Mesenteric fat pad (tissue), 1 donor: ENCODE results near the gene TRIM29. TPM values are rescaled to one million over a fixed set of nuclear protein-coding genes. Genes with fewer than 3 reads are reported as not detected.

Source experiments
- DNase-seq: peaks from one replicate; pipeline ENCODE4 v3.0.0-alpha.2; 2020; ENCODE audit warnings: low spot score
- total RNA-seq: library from RNA; stranded (reverse); fragmentation: NEBNext Ultra II Directional; extraction: Animal tissue kit (Norgen Biotek cat#: 25700); gene quantifications from one replicate; pipeline ENCODE4 v1.2.1, GENCODE V29; 2021
- donor health status: DM: yes; HTN: yes; CAD: no.

Gene TRIM29
- total RNA-seq, 1 donor from 2014 or later, result 1.3 TPM

DNA sequence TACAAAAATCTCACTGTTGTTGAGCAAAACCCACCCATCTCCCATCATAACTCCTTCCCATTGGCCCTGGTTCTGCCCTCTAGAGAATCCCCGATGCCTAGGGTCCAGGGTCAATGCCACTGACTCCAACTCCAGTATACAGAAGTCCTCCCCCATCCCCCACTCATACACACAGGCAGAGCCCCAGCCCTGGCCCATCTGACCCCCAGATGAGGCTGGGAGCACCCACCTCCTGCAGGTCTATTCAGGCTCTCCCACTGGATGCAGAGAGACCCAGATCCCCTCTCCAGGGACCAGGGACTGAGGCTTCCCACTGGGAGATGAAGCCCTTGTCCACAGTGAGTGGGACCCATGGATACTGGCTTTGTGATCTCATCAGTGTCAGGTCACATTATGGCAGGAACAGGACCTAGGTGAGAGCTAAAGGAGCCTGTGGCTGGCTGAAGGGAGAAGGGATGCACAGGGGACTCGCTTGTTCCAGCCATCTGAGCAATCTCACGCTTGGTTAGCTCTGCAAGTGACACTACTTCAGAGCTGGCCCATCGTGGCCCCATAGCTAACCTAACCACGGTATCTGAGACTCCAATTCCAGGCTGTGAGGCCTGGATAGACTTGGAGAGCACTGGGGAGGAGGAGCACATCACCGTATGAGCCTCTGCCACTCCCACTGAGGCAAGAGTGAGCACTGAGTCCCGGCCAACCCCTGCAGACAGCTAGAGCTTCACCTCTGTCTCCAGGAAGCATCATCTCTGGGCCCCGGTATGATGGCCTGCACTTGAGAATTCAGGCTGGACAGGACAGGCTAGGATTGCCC, 35.7 kb downstream of the TRIM29 start:
- DNase-seq, result no peak

DNA sequence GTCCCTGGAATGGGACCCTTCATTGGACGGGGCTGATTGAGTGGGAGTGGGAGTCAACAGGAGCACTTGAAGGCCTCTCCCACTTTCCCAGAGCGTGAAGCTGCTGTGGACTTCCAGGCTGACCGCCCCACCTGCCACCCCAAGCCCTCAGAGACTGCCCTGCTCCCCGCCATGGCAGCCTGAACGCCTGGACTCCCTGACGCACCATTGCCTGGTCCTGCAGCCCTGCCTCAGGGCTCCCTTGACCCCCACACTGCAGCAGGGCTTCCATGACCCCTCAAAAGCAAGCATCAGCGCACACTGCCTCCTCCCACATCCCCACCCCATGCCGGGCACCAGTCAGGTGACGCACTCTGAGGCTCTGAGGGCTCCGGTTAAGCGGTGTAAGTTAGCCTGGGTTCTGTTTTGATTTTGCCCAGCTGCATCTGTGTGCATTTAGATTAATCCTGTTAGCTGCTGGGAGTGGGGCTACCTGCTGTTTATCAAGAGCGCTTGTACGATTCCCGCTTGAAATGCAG, 39.4 kb downstream of the TRIM29 start:
- DNase-seq, result no peak

DNA sequence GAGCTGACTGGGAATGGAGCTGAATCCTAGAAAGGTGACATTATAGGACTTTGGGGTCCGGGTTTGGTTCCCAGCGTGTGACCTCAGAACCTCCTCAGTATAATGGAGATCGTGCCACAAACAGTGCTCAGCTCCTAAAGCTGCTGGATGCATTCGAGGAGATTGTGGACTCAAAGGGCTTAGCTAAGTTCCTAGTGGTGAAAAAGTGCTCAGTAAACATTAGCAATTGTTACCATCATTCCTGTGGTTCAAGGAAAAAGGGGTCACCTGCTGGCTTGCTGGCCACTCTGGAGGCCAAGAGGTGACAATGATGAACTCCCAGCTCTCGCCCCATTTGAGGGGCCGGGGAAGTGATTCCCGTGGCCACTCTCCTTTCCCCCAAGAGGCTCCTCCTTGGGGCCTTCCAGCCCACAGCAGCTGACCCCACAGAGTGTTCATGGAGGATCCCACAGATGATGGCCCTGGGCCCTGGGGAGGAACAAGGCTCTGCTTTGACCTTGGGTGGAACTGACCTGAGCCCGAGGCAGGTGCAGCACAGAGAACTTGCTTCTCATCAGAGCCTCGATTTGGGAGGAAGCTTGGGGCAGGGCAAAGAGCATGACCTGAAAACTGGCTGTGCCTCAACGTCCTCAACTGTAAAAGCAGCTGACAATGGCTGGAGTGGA, 40.1 kb downstream of the TRIM29 start:
- no peak for DNase-seq

DNA sequence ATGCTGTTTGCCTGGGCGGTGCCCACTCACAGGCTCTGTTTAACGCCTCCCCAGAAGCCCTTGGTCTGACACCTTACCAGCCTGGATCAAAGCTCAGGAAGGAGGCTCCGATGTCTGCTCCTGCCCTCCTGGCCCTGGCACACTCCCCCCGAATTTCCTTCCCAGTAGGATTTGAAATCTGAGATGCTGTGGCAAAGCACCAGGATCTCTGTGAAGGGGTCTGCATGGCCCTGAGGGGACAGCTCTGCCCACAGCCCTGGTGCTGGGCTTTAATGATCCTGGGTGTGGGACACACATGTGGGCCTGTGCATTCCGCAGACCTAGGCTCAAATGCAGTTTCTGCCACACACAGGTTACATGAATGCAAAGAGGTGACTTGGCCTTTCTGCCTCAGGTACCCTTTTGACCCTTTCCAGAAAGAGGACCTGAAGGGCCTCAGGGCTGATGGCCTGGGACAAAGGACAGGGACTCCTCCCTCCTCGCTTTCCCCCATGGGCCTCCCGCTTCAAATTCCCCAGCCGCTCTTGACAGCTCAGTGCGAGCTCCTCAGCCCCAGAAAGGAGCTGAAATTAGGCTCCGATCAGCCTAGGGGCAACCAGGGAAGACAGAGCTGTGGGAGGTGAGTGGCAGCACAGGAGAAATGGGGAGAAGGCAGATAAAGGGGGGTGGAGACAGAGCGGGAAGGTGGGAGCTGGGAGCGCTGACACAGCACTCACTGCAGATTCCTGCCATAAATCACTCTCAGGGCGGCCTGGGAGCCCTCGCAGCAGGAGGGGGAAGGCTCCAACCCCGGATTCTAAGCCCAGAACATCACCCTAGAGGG, 41.3 kb downstream of the TRIM29 start:
- no peak for DNase-seq

DNA sequence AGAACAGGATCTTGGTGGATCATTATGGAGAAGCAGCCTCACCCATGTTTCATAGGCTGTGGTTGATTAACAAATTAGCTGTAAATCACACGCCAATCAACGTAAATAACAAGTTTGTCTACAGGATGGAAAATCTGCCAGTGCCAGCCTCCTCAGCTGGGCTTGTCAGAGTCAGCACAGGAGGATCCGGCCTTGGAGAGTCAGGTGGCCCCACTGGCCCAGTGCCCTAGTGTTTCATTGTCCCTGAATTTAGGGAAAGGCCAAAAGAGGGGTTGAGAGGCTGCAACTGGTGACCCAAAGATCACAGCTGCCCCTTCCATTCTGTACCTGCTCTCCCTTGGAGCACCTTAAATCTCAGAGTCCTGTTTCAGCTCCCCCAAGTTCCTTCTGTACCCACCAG, 42.4 kb downstream of the TRIM29 start:
- DNase-seq, result no peak

DNA sequence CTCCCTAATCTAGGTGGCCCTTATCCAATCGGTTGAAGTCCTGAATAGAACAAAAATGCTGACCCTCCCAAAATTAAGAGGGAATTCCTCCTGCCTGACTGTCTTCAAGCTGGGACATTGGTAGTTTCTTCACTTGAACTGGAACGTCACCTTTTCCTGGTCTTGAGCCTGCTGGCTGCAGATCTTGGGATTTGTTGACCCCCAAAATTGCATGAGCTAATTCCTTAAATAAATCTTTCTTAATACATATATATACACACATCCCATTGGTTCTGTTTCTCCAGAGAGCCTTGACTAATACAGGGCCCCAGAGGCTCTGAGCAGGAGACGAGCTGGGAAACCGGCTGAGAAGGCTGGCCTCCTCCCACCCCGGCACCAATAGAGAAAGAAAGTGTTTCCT, 46.2 kb downstream of the TRIM29 start:
- no peak for DNase-seq

DNA sequence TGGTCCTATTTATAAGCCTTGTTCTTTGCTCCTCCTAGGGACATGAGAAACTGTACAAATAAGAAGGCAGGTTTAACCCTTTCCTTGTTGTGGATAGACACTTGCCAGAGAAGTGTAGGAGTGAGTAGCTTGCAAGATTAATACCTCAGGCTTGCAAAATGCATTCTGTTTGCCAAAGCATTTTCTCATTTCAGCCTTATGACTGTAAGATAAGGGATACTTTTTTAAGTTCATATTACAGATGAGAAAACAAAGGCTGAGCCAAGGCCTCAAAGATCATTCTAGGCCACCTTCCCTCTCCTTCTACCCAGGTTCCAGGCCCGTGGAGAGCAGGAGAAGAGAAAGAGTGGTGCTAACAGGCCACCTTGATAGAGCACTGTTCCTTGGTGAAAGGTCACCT, 46.8 kb downstream of the TRIM29 start:
- DNase-seq, result no peak

DNA sequence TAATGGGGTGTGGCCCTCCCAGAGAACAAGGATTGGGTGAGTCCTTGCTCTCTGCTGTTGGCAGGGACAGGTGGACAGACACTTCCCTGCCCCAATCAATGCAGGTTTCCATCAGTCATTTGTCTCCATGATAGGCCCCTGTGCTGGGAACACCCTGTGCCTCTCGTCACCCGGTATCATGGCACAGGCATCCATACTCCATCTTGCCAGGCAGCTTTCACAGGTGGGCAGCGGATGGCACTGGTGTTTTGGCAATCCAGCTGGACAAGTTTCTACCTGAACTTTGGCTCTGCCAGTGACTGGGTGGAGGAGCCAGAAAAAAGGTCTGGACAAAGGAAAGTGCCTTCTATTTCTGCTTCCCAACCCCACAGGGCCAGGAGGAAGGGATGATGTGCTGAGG, 47.5 kb downstream of the TRIM29 start:
- DNase-seq, result no peak

DNA sequence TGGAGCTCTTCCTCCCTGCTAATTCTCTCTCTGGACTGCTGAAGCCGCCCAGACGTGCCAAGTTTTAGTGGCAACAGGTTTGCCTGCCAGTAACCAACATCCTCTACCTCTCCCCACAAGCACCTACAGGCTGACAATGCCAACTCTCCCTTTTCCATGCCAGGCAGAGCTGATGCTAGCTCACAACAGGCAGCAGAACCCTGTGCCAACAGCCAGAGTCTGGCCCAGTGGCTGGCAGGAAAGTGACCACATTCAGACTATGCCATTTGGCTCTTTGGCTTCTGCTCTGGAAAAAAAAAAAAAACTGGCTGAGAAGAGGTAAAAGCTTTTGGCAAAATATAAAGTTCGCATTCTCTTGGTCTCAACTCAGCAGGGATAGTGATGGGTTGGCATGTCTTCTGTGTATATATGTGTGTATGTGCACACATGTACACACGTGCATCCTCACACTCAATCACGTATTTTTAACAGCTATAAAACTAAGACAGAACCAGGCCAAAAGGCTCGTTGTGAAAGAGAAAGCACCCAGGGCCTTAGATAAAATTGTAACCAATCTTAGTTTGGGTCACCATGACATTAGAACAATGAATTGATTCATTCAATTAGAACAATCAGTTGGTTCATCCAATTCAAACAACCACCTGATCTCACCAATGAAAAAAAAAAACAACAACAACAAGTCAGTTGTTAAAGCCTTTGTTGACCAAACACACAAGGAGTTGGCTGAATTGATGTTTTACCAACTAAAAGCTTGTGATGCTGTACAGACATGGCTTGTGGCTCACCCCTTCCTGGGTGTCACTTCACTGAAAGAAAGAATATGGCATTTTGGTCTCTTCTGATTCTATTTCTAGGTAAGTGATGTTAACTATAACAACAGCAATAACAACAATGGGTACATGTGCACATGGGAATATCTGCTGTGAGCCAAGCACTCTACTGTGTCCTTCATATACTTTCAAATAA, 48.6 kb downstream of the TRIM29 start:
- no peak for DNase-seq

DNA sequence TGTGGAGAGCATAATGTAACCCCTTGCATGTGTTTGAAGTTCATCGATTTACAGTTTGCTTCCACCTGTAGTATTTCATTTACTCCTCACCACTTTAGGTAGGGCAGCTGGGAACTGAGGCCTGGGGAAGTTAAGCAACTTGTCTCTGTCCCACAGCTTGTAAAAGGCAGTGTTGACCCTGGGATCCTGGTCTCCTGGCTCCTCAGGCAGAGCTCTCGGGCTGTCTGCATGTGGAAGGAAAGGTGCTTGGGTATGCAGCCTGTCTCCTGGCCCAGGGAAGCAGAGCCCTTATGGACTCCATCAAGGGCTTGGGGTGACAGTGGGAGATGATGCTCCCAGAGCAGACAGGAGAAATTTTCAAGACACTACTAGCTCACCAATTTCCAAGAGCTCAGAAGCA, 49.9 kb downstream of the TRIM29 start:
- DNase-seq, result no peak

DNA sequence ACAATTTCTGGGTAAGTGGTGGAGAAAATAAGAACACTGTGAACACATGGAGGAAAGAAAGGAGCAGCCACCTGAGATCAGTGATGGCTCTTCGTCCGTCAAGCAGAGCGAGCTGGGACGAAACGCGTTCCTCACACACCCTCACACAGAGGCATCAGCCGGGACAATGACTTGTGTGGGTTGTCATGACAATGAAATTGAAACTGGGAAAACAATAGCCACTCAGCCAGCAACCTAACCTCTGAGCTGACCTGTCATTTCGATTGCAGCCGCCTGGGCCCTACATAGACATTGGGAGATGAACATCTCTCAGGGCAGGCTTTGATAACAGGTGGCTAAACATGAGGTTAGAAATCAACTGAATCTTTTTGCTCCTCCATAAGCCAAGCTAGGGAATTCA, 51.3 kb downstream of the TRIM29 start:
- DNase-seq, result no peak

DNA sequence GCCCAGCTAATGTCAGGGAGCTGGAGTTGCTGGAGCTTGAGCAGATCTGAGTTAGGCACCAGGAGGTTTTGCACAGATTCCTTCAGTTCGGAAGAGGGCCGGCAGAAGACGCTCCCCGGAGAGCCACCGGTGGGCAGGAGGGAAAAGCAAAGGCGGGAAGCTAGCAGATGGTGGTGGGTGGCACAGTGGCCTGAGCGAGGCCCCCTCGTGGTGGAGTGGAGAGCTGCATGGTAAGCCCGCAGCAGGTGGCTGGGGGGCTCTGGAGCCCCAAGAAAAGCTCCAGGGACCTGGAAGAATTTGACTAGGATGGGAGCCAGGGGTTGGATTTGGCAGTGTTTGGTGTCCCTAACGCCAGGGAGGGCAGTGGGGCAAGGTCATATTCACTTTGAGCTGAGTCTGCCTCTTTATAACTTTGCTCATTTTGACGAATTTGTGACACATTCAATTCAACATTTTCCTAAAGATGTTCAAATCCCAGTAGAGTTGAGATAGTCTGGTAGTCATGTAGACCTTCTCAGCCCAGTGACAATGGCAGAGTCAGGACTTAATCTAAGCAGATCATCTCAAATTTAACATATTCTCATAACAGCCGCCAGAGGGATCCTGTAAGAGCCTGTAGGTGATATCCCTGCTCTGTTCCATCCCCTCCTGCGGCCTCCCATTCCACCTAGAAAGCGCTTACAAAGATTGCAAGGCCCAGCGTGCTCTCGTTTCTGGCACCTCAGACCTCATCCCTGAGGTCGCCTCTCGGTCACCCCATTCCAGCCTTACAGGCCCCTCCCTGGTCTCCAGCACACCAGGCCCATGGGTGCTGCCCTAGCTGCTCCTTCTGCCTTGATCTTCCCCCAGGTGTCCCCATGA, 57.9 kb downstream of the TRIM29 start:
- no peak for DNase-seq

DNA sequence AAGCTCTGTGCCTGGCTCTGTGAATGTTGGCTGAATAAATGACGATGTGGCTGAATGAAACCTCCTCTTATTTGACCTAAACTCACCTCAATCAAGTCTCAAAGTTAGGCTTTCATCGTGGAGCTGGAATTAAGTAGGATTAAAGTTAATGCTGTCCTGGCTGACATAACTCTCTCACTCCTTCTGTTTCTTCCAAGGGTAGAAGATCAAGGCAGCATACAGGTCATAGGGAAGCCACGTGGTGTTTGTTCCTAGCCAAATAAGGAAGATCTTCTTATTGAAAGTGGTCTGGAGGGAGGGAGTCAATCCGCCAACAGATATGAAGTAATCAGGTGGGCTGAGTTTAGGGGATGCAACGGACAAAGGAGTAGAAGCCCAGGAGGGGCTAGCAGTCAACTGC, 59.5 kb downstream of the TRIM29 start:
- DNase-seq, result no peak

DNA sequence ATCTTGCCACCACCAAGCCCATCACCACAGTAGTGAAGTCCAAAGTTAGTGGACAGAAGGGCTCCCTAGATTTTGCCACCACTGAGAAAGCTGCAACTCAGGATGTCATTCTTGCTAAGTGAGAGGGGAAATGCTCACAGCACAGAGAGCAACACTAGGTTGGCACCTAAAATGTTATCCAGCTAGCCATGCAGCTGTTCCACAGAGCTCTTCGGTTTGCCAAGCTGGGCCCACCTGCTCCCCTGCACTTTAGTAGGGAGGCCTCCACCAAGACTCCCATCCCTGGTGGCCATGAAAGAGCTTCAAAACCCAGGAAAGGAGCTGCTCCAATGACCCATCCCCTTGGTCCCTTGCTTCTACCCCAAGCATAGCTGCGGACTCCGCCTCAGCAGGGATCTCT, 63.8 kb downstream of the TRIM29 start:
- no peak for DNase-seq

DNA sequence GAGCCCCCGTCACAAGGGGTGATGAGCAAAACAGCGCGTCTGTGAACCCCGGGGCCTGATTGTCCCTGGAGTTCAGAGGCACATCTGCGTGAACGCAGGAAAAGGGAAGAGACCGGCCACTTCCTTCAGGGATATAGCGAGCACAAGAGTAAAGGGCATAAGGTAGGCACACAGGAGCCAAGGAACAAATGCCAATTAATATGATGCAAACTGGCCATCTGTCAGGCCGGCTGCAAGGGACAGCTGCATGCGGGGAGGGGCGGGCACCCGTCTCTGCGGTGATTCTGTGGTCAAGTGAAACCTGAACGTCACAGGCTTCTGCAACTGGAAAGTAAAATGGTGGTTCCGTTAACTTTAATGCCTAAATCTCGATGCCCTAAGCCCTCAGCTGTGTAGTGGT, 64.7 kb downstream of the TRIM29 start:
- peak; percentile 60 for DNase-seq

DNA sequence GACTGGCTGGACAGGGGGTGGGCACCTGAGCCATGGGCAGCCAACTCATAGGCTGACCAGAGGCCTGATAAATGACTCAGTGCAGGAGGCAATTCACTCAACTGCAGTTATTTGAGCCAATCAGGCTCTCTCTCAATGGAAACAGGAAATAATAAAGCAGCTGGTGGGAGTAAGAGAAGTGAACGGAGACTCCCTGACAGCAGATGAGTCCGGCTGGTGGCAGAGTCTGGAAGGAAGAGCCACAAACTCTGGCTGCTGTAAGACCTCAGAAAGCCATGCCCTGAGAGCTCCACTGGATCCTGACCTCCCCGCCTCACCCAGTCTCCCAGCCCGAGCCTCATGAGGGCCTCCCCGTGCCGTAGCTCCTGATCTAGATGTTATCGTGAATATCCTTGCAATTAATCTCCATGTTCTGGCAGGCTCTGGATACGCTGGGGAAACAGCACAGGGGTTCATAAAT, 69.8 kb downstream of the TRIM29 start:
- DNase-seq, result no peak

DNA sequence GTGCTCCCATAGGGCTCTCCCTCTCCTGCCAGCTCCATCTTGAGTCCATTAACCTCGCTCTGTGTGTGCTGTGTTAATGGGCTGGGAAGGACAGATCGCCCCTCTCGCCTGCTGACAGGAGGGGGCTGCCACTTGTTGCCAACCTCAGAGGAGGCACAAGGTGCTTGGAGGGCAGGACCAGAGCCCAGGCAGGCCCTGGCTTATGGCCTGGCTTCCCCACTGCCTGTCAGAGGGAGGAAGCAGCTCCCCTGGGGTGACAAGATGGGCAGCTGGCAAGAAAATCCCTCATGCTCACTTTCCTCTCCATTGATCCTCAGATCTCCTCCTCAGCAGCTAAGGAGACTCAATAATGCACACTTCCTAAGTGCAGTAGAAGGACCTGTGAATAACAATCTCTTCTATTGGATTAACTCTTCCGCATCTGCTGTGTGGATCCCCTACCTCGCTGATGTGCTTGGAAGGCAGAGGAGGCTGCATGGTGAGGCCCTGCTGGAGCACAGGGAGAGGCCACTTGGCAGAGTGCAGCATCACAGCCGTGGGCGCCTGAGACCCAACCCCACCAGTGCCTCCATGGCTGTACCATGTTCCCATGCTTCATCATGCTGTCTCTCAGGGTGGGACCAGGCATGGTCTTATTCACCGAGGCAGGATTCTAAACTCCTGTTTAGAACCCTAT, 70.3 kb downstream of the TRIM29 start:
- no peak for DNase-seq

DNA sequence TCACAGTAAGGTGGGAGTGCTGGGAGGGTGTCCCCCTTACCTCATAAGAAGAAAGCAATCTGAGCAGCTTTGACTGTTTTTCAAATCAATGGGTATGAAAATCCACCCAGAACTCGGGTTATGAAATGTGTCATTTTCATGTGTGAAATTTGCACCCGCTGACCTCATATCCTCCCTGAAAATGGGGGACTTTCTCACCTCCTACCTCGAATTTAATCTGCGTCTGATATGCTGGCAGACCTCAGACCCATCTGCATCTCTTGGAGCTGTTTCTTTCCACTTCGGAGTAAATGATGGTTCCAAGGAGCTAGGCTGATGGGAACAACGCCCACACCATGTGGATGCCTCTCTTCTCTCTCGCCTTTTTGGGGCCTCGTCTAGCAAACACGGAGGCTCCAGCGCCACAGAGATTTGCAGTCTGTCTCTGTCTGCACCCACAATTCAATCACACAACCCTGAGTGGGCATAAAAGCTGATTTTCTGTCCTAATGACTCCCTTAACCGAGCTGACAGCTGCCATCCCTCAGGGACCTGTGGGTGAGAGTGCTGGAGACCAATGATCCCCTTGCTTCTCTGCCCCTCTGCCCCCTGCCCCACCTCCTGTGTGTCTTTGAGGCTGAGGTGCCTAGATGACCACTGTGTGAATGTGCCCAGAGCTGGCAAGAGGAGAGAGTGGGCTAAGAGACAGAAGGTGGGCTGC, 71.0 kb downstream of the TRIM29 start:
- DNase-seq, result no peak
